ENCODE results near the gene FRRS1L. TPM values are rescaled to one million over a fixed set of nuclear protein-coding genes. Genes with fewer than 3 reads are reported as not detected.

The FRRS1L gene
- total and polyA plus RNA-seq, 8 donors = 0.12 to 4.6 (median 0.55) TPM; not detected in 1

- intact Hi-C loops (cut with DNase I; ENCODE audit: low total_unique reads) = no loop called here
- no peaks in the 10 kb centered on the region for H3K9me3 ChIP-seq
- H3K4me3 ChIP-seq = no peak overlapping the region
- H3K4me1 ChIP-seq = peaks cover 13 to 43% (median 31%) of the 10 kb centered on the region in 4 donors
- no peak for TF ChIP-seq POLR2A (IDR thresholded peaks at IDR 0.05)
- no peak for TF ChIP-seq POLR2AphosphoS5 (IDR thresholded peaks at IDR 0.05)
- TF ChIP-seq EP300 (IDR thresholded peaks at IDR 0.05) = no peak
- TF ChIP-seq CTCF (IDR thresholded peaks at IDR 0.05) = no peak
- peak overlapping the region in 1 of 5 donors; percentile 39 for H3K27ac ChIP-seq
- H3K36me3 ChIP-seq = peaks cover 17 to 69% (median 56%) of the 10 kb centered on the region in 4 donors
- H3K27me3 ChIP-seq = no peaks in the 10 kb centered on the region
- peak in 1 of 2 donors; percentile 13 for DNase-seq
These were observed 81.5 kb downstream of the FRRS1L start for GRCh38 chr9:109085510-109085909.

- Histone ChIP-seq H3K4me3 (no peak overlapping the region), H3K4me1 (peaks cover 13 to 54% (median 34%) of the 10 kb centered on the region in 4 donors), H3K36me3 (peaks cover 12 to 69% (median 52%) of the 10 kb centered on the region in 4 donors), H3K27ac (no peak overlapping the region), H3K9me3 (no peaks in the 10 kb centered on the region), H3K27me3 (no peaks in the 10 kb centered on the region)
- no peak for TF ChIP-seq POLR2AphosphoS5 (IDR thresholded peaks at IDR 0.05)
- no peak for TF ChIP-seq POLR2A (IDR thresholded peaks at IDR 0.05)
- no peak for TF ChIP-seq EP300 (IDR thresholded peaks at IDR 0.05)
- no peak for TF ChIP-seq CTCF (IDR thresholded peaks at IDR 0.05)
- no peak for DNase-seq
- WGBS, 5 donors = 97 to 100% (median 99%) methylated on average over 4 of the region's 4 CpGs
- intact Hi-C loops (cut with DNase I; ENCODE audit: low total_unique reads) = no loop called here
These were observed 83.1 kb downstream of the FRRS1L start for GRCh38 chr9:109083813-109084405.

- intact Hi-C loops (cut with DNase I; ENCODE audit: low total_unique reads) = no loop called here
- Histone ChIP-seq H3K36me3 (peaks cover 7 to 69% (median 51%) of the 10 kb centered on the region in 4 donors), H3K27ac (no peak overlapping the region), H3K27me3 (no peaks in the 10 kb centered on the region), H3K9me3 (no peaks in the 10 kb centered on the region), H3K4me1 (peaks cover 17 to 57% (median 35%) of the 10 kb centered on the region in 4 donors), H3K4me3 (no peak overlapping the region)
- 84 to 89% (median 87%) methylated on average over 7 of the region's 7 CpGs for WGBS, 5 donors
- no peak for DNase-seq
- TF ChIP-seq EP300 (IDR thresholded peaks at IDR 0.05) (no peak), POLR2A (IDR thresholded peaks at IDR 0.05) (no peak), POLR2AphosphoS5 (IDR thresholded peaks at IDR 0.05) (no peak), CTCF (IDR thresholded peaks at IDR 0.05) (no peak)
These were observed 83.9 kb downstream of the FRRS1L start for GRCh38 chr9:109083141-109083540.

- TF ChIP-seq EP300 (IDR thresholded peaks at IDR 0.05) (no peak), CTCF (IDR thresholded peaks at IDR 0.05) (no peak), POLR2A (IDR thresholded peaks at IDR 0.05) (no peak), POLR2AphosphoS5 (IDR thresholded peaks at IDR 0.05) (no peak)
- intact Hi-C loops (cut with DNase I; ENCODE audit: low total_unique reads) = no loop called here
- 19 to 47% (median 38%) methylated on average over 2 of the region's 2 CpGs for WGBS, 5 donors
- Histone ChIP-seq H3K27ac (no peak overlapping the region), H3K4me1 (peaks cover 10 to 56% (median 30%) of the 10 kb centered on the region in 4 donors), H3K4me3 (no peak overlapping the region), H3K36me3 (peaks cover 7 to 69% (median 46%) of the 10 kb centered on the region in 4 donors), H3K27me3 (no peaks in the 10 kb centered on the region), H3K9me3 (no peaks in the 10 kb centered on the region)
- no peak for DNase-seq
These were observed 84.9 kb downstream of the FRRS1L start for GRCh38 chr9:109082091-109082620.

Small RNA genes within 50 kb of the gene (small RNA-seq; reads per million reads assigned to genes)
- 0 reads per million in 4 donors for gene RNU6-984P

Other genes with a start within 250 kb of the FRRS1L start
- 10 to 100 TPM; 18.5 to 47.3 (median 30.4) TPM for gene ELP1, start 233.1 kb downstream of the FRRS1L start, total RNA-seq
- 10 to 100 TPM in 1 of 3 donors, 1 to 10 TPM in 2; 6.0 to 11.6 (median 6.7) TPM for gene ELP1, start 233.1 kb downstream of the FRRS1L start, polyA plus RNA-seq
- gene ABITRAM, start 232.8 kb downstream of the FRRS1L start, total RNA-seq = 1 to 10 TPM in 3 of 5 donors, under 1 TPM in 1, not detected in 1; 0.29 to 7.2 (median 5.6) TPM
- 10 to 100 TPM; 15.1 to 19.4 (median 16.6) TPM for gene ABITRAM, start 232.8 kb downstream of the FRRS1L start, polyA plus RNA-seq
- 10 to 100 TPM; 15.6 to 87.0 (median 56.2) TPM for gene CTNNAL1, start 153.8 kb downstream of the FRRS1L start, total RNA-seq
- 10 to 100 TPM; 33.3 to 71.0 (median 51.3) TPM for gene CTNNAL1, start 153.8 kb downstream of the FRRS1L start, polyA plus RNA-seq
- 100 to 1,000 TPM in 1 of 5 donors, 10 to 100 TPM in 4; 10.1 to 107 (median 74.1) TPM for gene TMEM245, start 47.3 kb downstream of the FRRS1L start, total RNA-seq
- gene TMEM245, start 47.3 kb downstream of the FRRS1L start, polyA plus RNA-seq = 1 to 10 TPM; 4.0 to 9.3 (median 4.7) TPM
- gene EPB41L4B, start 153.8 kb upstream of the FRRS1L start, total RNA-seq = 10 to 100 TPM; 12.3 to 52.4 (median 26.1) TPM
- gene EPB41L4B, start 153.8 kb upstream of the FRRS1L start, polyA plus RNA-seq = 10 to 100 TPM in 2 of 3 donors, 1 to 10 TPM in 1; 9.2 to 44.3 (median 22.8) TPM

Data from stomach (tissue), 9 donors.